GM12801 (cell line): Measurements from ENCODE around the gene LARGE2.

Experiments used
- TF ChIP-seq, protein P1 (sequence below): IDR thresholded peaks from one replicate; pipeline ENCODE4 v1.5.1; 2011; ENCODE audit warnings: control low read depth; ENCODE audit not compliant: insufficient read length; ENCODE audit errors: extremely low read depth

LARGE2 gene

DNA sequence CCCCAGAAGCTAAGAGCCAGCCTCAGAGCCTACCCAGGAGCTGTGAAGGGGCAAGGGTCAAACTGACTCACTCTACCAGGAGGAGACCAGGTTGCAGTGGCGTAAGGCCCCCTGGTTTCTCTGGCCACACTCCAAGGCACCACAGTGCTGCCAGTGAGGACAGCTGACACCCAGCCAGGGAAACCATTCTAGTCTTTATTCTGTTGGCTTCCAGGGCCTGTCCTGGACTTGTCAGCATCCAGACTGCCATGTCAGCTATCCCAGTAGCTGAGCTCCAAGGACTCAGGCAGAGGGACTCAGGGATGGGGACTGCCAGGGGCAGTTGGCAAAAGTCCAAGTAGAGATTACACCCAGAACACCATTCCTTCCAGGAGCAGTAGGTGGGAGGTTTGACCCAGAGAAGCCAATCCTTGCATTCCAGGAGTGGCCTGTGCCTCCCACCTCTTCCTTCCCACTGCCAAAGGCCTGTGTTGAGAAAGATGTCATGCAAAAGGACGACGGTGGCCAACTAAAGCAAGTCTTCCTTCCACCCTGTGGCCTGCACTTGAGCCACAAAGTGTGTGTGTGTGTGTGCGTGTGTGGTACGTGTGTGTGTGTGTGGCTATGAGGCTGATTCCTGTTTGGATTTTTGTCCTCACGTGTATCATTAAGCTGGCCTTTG lies 40.6 kb upstream of the LARGE2 start:
- TF ChIP-seq, protein P1, sequence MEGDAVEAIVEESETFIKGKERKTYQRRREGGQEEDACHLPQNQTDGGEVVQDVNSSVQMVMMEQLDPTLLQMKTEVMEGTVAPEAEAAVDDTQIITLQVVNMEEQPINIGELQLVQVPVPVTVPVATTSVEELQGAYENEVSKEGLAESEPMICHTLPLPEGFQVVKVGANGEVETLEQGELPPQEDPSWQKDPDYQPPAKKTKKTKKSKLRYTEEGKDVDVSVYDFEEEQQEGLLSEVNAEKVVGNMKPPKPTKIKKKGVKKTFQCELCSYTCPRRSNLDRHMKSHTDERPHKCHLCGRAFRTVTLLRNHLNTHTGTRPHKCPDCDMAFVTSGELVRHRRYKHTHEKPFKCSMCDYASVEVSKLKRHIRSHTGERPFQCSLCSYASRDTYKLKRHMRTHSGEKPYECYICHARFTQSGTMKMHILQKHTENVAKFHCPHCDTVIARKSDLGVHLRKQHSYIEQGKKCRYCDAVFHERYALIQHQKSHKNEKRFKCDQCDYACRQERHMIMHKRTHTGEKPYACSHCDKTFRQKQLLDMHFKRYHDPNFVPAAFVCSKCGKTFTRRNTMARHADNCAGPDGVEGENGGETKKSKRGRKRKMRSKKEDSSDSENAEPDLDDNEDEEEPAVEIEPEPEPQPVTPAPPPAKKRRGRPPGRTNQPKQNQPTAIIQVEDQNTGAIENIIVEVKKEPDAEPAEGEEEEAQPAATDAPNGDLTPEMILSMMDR: no peak

- TF ChIP-seq, protein P1: no peak
These were observed 37.8 kb upstream of the LARGE2 start for GRCh38 chr11:45884596-45885185.

- TF ChIP-seq, protein P1: no peak
These were observed 37.1 kb upstream of the LARGE2 start, which contains the start of gene MAPK8IP1 for GRCh38 chr11:45885274-45885920. Gene MAPK8IP1 (plus strand): TSS chr11:45885651. CDS start chr11:45885821, 170 bp downstream.

GRCh38 chr11:45885921-45886721 lies 36.3 kb upstream of the LARGE2 start:
- TF ChIP-seq, protein P1: no peak

GRCh38 chr11:45886816-45887520 lies 35.5 kb upstream of the LARGE2 start:
- TF ChIP-seq, protein P1: no peak

DNA sequence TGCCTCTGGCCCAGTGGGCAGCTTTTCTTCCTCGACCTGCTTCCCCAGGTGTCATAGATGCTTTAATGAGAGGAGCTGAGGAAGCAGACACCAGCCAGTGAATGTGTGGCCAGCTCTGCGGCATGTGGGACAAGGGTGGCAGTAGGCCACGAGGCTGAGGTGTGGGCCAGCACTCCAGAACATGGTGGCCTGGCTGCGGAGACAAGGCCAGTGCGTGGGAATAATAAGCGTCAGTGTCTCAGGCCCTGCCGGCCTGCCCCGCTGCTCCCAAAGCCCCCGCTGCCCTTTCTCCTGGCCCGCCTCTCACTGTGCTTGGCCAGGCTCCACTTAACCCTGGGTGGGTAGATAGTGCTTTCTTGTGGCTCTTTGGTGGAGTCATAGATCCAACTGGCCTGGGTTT lies 34.9 kb upstream of the LARGE2 start:
- TF ChIP-seq, protein P1: no peak
